Spleen (tissue), 7 donors: ENCODE measurements around the gene PHAX.

Experiments
- POLR2A ChIP-seq, 3 donors: fragments of 450-650 bp; IDR thresholded peaks; one replicate each; pipeline ENCODE4 v1.5.1; 2017; ENCODE audit warnings: antibody characterized with exemption in 3 of 3, mild to moderate bottlenecking in 1 of 3
- POLR2AphosphoS5 ChIP-seq, 3 donors: sonication (generic); formaldehyde crosslinking; IDR thresholded peaks; one replicate each; pipeline ENCODE4 v1.5.1; 2017; ENCODE audit warnings: antibody characterized with exemption in 3 of 3
- TF ChIP-seq, protein P1 (sequence below), 11 experiments: fragments of 200-600 bp in 7 of 11; fragments of 450-650 bp in 4 of 11; sonication (generic) in 4 of 11; IDR thresholded peaks in 8 of 11; conservative IDR thresholded peaks in 3 of 11; 1 replicate in 7 of 11; 2 replicates in 4 of 11; pipeline versions ENCODE4 v1.4.0 to v1.8.0; 2016 to 2021; ENCODE audit warnings: antibody characterized with exemption in 11 of 11, inconsistent platforms in 4 of 11, mild to moderate bottlenecking in 1 of 11
- donor health status: DM: no; HTN: no; CAD: no; lungs with moderate emphysema.
- donor health status: DM: no; HTN: no; CAD: no.
- donor health status: DM: no; HTN: no; CAD: no.

DNA sequence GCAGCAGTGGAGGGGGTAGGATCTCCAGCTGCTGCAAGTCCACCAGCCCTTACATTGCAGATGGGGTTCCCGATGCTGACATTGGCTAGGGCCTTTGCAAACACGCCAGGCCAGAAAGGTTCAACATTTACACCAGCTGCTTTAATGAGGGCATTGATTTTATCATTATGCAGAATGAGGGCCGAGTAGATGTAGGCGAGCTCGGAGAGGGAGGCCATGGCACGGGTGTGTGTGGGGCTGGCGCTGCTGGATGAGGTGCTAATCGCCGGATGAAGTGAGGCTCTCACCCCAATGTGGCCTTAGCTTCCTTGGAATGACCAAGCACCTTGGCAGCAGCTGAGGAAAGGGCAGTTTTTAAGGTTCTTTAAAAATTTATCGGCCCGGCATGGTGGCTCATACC is 27.4 kb downstream of the PHAX start:
- no peak for TF ChIP-seq POLR2A (IDR thresholded peaks at IDR 0.05)
- TF ChIP-seq, protein P1, sequence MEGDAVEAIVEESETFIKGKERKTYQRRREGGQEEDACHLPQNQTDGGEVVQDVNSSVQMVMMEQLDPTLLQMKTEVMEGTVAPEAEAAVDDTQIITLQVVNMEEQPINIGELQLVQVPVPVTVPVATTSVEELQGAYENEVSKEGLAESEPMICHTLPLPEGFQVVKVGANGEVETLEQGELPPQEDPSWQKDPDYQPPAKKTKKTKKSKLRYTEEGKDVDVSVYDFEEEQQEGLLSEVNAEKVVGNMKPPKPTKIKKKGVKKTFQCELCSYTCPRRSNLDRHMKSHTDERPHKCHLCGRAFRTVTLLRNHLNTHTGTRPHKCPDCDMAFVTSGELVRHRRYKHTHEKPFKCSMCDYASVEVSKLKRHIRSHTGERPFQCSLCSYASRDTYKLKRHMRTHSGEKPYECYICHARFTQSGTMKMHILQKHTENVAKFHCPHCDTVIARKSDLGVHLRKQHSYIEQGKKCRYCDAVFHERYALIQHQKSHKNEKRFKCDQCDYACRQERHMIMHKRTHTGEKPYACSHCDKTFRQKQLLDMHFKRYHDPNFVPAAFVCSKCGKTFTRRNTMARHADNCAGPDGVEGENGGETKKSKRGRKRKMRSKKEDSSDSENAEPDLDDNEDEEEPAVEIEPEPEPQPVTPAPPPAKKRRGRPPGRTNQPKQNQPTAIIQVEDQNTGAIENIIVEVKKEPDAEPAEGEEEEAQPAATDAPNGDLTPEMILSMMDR (IDR thresholded peaks at IDR 0.05 in 8 of 11, conservative IDR thresholded peaks at IDR 0.05 in 3 of 11), result no peak
- no peak for TF ChIP-seq POLR2AphosphoS5 (IDR thresholded peaks at IDR 0.05)
